Peyer's patch (tissue), 4 donors: ENCODE data around the gene ANXA1. TPM values are rescaled to one million over a fixed set of nuclear protein-coding genes. Genes with fewer than 3 reads are reported as not detected.
A peak's percentile ranks its signal among the peaks of the same experiment; 100 is the strongest.

Experiments
- DNase-seq, 3 donors: peaks; one replicate each; pipeline ENCODE4 v3.0.0-alpha.2; 2017 to 2019
- H3K27ac ChIP-seq, 4 donors: fragments of 200-600 bp; sonication (generic); one replicate each; pipeline ENCODE4 v1.5.1; 2016 to 2019
- H3K27me3 ChIP-seq, 2 donors: fragments of 200-600 bp; sonication (generic); one replicate each; pipeline ENCODE4 v1.5.1; 2019
- H3K36me3 ChIP-seq, 3 donors: fragments of 200-600 bp; sonication (generic); one replicate each; pipeline ENCODE4 v1.5.1; 2016 to 2019
- H3K4me1 ChIP-seq, 4 donors: fragments of 200-600 bp; sonication (generic); one replicate each; pipeline ENCODE4 v1.5.1; 2016 to 2019
- H3K4me3 ChIP-seq, 4 donors: fragments of 200-600 bp; sonication (generic); 1 replicate in 3 of 4; 2 replicates in 1 of 4; pipeline ENCODE4 v1.5.1; 2016 to 2019; ENCODE audit warnings: mild to moderate bottlenecking in 1 of 4
- H3K9me3 ChIP-seq, 4 donors: fragments of 200-600 bp; sonication (generic); one replicate each; pipeline ENCODE4 v1.5.1; 2016 to 2019; ENCODE audit warnings: mild to moderate bottlenecking in 1 of 4
- CTCF ChIP-seq, 6 experiments: fragments of 450-650 bp in 4 of 6; fragments of 200-600 bp in 2 of 6; sonication (generic) in 1 of 6; IDR thresholded peaks; one replicate each; pipeline ENCODE4 v1.5.1; 2017 to 2019; ENCODE audit warnings: antibody characterized with exemption in 6 of 6, mild to moderate bottlenecking in 3 of 6, moderate library complexity in 1 of 6
- POLR2A ChIP-seq, 2 donors: fragments of 450-650 bp; IDR thresholded peaks; one replicate each; pipeline ENCODE4 v1.5.1; 2017; ENCODE audit warnings: antibody characterized with exemption in 2 of 2, mild to moderate bottlenecking in 2 of 2, moderate library complexity in 2 of 2
- total RNA-seq, 4 donors: library from RNA; depleted of rRNA; stranded (reverse); fragments of >200 nt; gene quantifications; one replicate each; pipeline ENCODE4 v1.1.0, GENCODE V29; 2016

Gene ANXA1
- total RNA-seq, 4 donors from 2014 or later, result 13.5 to 223 (median 40.3) TPM

GRCh38 chr9:73154722-73155121, 3.1 kb downstream of the ANXA1 start:
- Histone ChIP-seq H3K4me1 (peaks cover 0 to 4% (median 2%) of the 10 kb centered on the region in 4 donors), H3K36me3 (no peaks in the 10 kb centered on the region), H3K4me3 (peak overlapping the region in 2 of 4 donors; percentile 40 to 48), H3K27me3 (no peaks in the 10 kb centered on the region), H3K9me3 (no peaks in the 10 kb centered on the region), H3K27ac (peak overlapping the region; percentile 34 to 81 (median 65))
- DNase-seq, result no peak
- TF ChIP-seq CTCF (IDR thresholded peaks at IDR 0.05) (no peak), POLR2A (IDR thresholded peaks at IDR 0.05) (no peak)

- no peak for TF ChIP-seq CTCF (IDR thresholded peaks at IDR 0.05)
- no peak for TF ChIP-seq POLR2A (IDR thresholded peaks at IDR 0.05)
- peak overlapping the region in 1 of 4 donors; percentile 81 for H3K27ac ChIP-seq
- no peak for DNase-seq
- H3K4me3 ChIP-seq, result peak overlapping the region in 1 of 4 donors; percentile 12
- H3K27me3 ChIP-seq, result no peaks in the 10 kb centered on the region
- H3K4me1 ChIP-seq, result no peaks in the 10 kb centered on the region
- peaks cover 0 to 3% (median 0%) of the 10 kb centered on the region in 3 donors for H3K36me3 ChIP-seq
- no peaks in the 10 kb centered on the region for H3K9me3 ChIP-seq
Observed at GRCh38 chr9:73155377-73155776, 3.7 kb downstream of the ANXA1 start.

- Histone ChIP-seq H3K4me3 (no peak overlapping the region), H3K36me3 (peaks cover 0 to 9% (median 0%) of the 10 kb centered on the region in 3 donors), H3K9me3 (no peaks in the 10 kb centered on the region), H3K4me1 (no peaks in the 10 kb centered on the region), H3K27me3 (no peaks in the 10 kb centered on the region), H3K27ac (no peak overlapping the region)
- no peak for DNase-seq
- TF ChIP-seq POLR2A (IDR thresholded peaks at IDR 0.05) (no peak), CTCF (IDR thresholded peaks at IDR 0.05) (no peak)
Observed at GRCh38 chr9:73155968-73156864, 4.6 kb downstream of the ANXA1 start.

GRCh38 chr9:73156865-73157187, 5.2 kb downstream of the ANXA1 start:
- Histone ChIP-seq H3K27me3 (no peaks in the 10 kb centered on the region), H3K36me3 (peaks cover 0 to 10% (median 0%) of the 10 kb centered on the region in 3 donors), H3K9me3 (no peaks in the 10 kb centered on the region), H3K4me3 (no peak overlapping the region), H3K4me1 (no peaks in the 10 kb centered on the region), H3K27ac (no peak overlapping the region)
- TF ChIP-seq CTCF (IDR thresholded peaks at IDR 0.05), result no peak
- no peak for TF ChIP-seq POLR2A (IDR thresholded peaks at IDR 0.05)
- no peak for DNase-seq

GRCh38 chr9:73157811-73158210, 6.1 kb downstream of the ANXA1 start:
- H3K36me3 ChIP-seq, result peaks cover 0 to 20% (median 0%) of the 10 kb centered on the region in 3 donors
- no peak overlapping the region for H3K4me3 ChIP-seq
- no peaks in the 10 kb centered on the region for H3K27me3 ChIP-seq
- no peaks in the 10 kb centered on the region for H3K9me3 ChIP-seq
- no peak for TF ChIP-seq POLR2A (IDR thresholded peaks at IDR 0.05)
- no peak for TF ChIP-seq CTCF (IDR thresholded peaks at IDR 0.05)
- DNase-seq, result no peak
- no peak overlapping the region for H3K27ac ChIP-seq
- H3K4me1 ChIP-seq, result no peaks in the 10 kb centered on the region
